ENCODE results near the gene PGS1.

The PGS1 gene

GRCh38 chr17:78411241-78411857 lies 32.9 kb downstream of the PGS1 start:
- no peak overlapping the region for H3K4me3 ChIP-seq (ENCODE audit: low read depth, low read length)
- TF ChIP-seq, protein P1, sequence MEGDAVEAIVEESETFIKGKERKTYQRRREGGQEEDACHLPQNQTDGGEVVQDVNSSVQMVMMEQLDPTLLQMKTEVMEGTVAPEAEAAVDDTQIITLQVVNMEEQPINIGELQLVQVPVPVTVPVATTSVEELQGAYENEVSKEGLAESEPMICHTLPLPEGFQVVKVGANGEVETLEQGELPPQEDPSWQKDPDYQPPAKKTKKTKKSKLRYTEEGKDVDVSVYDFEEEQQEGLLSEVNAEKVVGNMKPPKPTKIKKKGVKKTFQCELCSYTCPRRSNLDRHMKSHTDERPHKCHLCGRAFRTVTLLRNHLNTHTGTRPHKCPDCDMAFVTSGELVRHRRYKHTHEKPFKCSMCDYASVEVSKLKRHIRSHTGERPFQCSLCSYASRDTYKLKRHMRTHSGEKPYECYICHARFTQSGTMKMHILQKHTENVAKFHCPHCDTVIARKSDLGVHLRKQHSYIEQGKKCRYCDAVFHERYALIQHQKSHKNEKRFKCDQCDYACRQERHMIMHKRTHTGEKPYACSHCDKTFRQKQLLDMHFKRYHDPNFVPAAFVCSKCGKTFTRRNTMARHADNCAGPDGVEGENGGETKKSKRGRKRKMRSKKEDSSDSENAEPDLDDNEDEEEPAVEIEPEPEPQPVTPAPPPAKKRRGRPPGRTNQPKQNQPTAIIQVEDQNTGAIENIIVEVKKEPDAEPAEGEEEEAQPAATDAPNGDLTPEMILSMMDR (IDR thresholded peaks at IDR 0.05; ENCODE audit: borderline replicate concordance, insufficient read depth, low read depth, low read length) = no peak

GRCh38 chr17:78412403-78412802 lies 34.0 kb downstream of the PGS1 start:
- TF ChIP-seq, protein P1 (IDR thresholded peaks at IDR 0.05; ENCODE audit: borderline replicate concordance, insufficient read depth, low read depth, low read length) = peak; percentile 40; the same call in 1 of the 2 replicates
- no peak overlapping the region for H3K4me3 ChIP-seq (ENCODE audit: low read depth, low read length)

- TF ChIP-seq, protein P1 (IDR thresholded peaks at IDR 0.05; ENCODE audit: borderline replicate concordance, insufficient read depth, low read depth, low read length) = no peak
These were observed 36.0 kb downstream of the PGS1 start for GRCh38 chr17:78414178-78415162.

DNA sequence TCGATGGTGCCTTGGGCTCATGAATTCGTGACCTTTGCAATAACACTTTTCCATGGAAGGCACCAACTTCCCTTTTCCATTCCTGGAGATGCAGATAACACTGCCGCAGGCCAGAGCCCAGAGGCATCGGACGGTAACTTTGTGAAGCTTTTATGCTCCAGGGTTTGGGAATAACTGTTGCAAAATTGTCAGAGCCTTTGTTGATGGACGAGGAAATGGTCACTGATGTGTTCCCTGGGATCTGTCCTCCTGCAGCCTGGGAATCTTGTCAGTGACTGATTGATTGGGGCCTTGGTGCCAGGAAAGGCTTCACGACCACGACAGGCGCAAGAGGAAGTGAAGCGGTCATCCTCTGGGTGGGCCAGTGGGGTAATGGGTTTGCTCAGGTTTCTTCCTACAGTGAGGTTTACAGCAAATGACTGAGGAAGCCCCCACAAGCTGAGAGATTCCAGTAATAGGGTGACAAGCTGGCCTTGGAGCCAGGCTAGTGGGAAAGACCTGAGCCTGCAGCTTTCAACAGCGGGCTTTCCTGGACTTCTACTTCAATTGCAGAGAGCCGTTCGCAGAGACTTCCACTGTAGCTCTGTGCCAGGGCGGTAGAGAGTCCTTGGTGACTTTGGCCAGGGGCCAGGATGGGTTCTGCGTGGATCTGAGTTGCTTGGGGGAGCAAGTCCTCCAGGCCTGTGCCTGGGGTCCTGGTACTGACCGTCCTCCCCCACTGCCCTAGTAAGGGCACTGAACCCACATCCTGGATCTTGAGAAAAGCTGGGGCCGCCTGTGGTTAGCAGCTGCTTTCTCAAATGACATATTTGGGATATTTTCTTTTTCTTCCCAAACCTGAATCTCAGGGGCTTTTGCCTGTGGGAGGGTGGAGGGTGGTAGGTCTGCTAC lies 37.6 kb downstream of the PGS1 start:
- TF ChIP-seq, protein P1 (IDR thresholded peaks at IDR 0.05; ENCODE audit: borderline replicate concordance, insufficient read depth, low read depth, low read length) = no peak
- no peak overlapping the region for H3K4me3 ChIP-seq (ENCODE audit: low read depth, low read length)

More at GRCh38 chr17:78414178-78415162, 36.0 kb downstream of the PGS1 start:
- no peak overlapping the region for H3K4me3 ChIP-seq (ENCODE audit: low read depth, low read length)

DNA sequence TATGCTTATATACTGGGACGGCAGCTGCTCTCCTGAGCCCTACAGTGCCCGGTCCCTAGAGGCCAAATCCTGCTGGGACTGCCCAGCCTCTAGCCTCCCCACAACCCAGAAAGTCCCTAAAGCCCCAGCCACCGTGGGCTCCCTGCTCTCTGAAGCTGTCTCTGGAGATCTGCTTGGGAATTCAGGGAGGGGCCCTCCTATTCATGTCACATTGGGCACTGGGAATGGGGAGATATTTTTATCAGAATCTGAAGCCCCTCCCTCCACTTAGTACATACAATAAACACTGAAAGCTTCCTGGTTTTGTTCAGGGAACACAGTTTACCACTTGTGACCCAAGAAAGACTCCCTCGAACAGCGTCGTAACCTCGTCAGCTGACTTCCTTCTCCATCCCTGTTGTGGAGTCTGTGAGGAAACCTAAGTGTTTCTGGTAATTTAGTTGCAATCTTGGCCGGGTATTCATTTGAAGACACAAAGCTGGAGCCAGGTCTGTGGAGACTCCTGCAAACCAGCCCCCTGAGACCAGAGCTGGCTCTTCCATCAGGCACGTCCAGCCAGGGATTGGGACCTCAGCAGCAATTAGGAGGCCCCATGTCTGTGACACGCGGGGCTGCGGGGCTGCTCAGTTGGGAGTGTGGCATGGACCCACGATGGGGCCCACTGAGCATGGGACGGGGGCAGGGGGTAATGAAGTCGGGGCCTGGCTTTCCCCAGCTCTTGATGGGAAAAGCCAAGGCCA lies 38.5 kb downstream of the PGS1 start:
- TF ChIP-seq, protein P1 (IDR thresholded peaks at IDR 0.05; ENCODE audit: borderline replicate concordance, insufficient read depth, low read depth, low read length) = no peak
- H3K4me3 ChIP-seq (ENCODE audit: low read depth, low read length) = no peak overlapping the region

- H3K4me3 ChIP-seq (ENCODE audit: low read depth, low read length) = no peak overlapping the region
- TF ChIP-seq, protein P1 (IDR thresholded peaks at IDR 0.05; ENCODE audit: borderline replicate concordance, insufficient read depth, low read depth, low read length) = no peak
These were observed 39.1 kb downstream of the PGS1 start for GRCh38 chr17:78417531-78417909.

Data from GM12875 (cell line).